Measurements from ENCODE around the gene ERN2.

DNA sequence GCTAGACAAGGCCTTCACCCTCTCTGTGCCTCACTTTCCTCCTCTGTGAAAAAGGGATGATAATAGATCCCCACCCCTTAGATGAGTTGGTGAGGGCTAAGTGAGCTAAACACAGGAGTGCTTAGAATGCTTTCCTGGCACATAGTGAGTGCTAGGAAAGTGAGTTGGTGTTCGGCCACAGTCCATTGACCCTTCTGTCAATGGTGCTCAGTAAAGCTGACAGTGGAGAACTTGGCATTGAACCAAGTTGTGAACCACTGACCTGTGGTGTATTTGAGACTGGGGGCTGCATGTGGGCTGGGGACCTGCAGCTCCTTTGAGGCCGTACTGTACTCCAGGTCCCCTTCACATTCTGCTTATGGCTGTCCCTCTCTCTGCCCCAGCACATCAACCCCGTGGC, 29.5 kb downstream of the ERN2 start:
- TF ChIP-seq, protein P1, sequence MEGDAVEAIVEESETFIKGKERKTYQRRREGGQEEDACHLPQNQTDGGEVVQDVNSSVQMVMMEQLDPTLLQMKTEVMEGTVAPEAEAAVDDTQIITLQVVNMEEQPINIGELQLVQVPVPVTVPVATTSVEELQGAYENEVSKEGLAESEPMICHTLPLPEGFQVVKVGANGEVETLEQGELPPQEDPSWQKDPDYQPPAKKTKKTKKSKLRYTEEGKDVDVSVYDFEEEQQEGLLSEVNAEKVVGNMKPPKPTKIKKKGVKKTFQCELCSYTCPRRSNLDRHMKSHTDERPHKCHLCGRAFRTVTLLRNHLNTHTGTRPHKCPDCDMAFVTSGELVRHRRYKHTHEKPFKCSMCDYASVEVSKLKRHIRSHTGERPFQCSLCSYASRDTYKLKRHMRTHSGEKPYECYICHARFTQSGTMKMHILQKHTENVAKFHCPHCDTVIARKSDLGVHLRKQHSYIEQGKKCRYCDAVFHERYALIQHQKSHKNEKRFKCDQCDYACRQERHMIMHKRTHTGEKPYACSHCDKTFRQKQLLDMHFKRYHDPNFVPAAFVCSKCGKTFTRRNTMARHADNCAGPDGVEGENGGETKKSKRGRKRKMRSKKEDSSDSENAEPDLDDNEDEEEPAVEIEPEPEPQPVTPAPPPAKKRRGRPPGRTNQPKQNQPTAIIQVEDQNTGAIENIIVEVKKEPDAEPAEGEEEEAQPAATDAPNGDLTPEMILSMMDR (IDR thresholded peaks at IDR 0.05): no peak
- no peak for TF ChIP-seq POLR2A (IDR thresholded peaks at IDR 0.05)

All from right lobe of liver (tissue), 4 donors.